Osteoblast (primary cell): ENCODE data around the gene ANP32A. TPM values are rescaled to one million over a fixed set of nuclear protein-coding genes. Genes with fewer than 3 reads are reported as not detected.

Experiments used
- DNase-seq: peaks from one replicate; pipeline ENCODE4 v3.0.0; 2011; ENCODE audit warnings: low spot score, mixed read lengths; ENCODE audit not compliant: insufficient read length; ENCODE audit errors: missing footprints
- H2AFZ ChIP-seq: 2 replicates; pipeline ENCODE4 v1.6.0; 2011; ENCODE audit warnings: mild to moderate bottlenecking, low read length
- H3K27ac ChIP-seq: 2 replicates; pipeline ENCODE4 v1.5.1; 2011; ENCODE audit warnings: mild to moderate bottlenecking, low read depth, low read length, moderate library complexity
- H3K27me3 ChIP-seq: 2 replicates; pipeline ENCODE4 v1.6.0; 2012; ENCODE audit warnings: mild to moderate bottlenecking, control low read depth, inconsistent platforms, low read length, moderate library complexity; ENCODE audit not compliant: insufficient read depth
- H3K36me3 ChIP-seq: 2 replicates; pipeline ENCODE4 v1.5.1; 2011; ENCODE audit warnings: mild to moderate bottlenecking, low read length, control low read depth, moderate library complexity; ENCODE audit not compliant: insufficient read depth
- H3K4me1 ChIP-seq: 2 replicates; pipeline ENCODE4 v1.5.1; 2011; ENCODE audit warnings: mild to moderate bottlenecking, low read length, control low read depth, moderate library complexity; ENCODE audit not compliant: insufficient read depth
- H3K4me2 ChIP-seq: 2 replicates; pipeline ENCODE4 v1.6.0; 2011; ENCODE audit warnings: mild to moderate bottlenecking, low read length; ENCODE audit not compliant: insufficient read depth
- H3K4me3 ChIP-seq: fragments of 200-600 bp; sonication (generic); 3 replicates; pipeline ENCODE4 v1.5.1; 2012; ENCODE audit warnings: mild to moderate bottlenecking, low read length, inconsistent platforms; ENCODE audit not compliant: insufficient read depth
- H3K79me2 ChIP-seq: 2 replicates; pipeline ENCODE4 v1.6.0; 2012; ENCODE audit warnings: mild to moderate bottlenecking, low read length, control low read depth, inconsistent platforms; ENCODE audit not compliant: insufficient read depth
- H3K9me3 ChIP-seq: 2 replicates; pipeline ENCODE4 v1.5.1; 2011; ENCODE audit warnings: low read depth, low read length, control low read depth
- H4K20me1 ChIP-seq: 2 replicates; pipeline ENCODE4 v1.6.0; 2012; ENCODE audit warnings: mild to moderate bottlenecking, low read length, control low read depth; ENCODE audit not compliant: insufficient read depth
- total RNA-seq: library from RNA; depleted of rRNA; stranded (reverse); fragments of >200 nt; gene quantifications from 2 replicates; pipeline ENCODE4 v1.2.3, GENCODE V29; 2012
- TF ChIP-seq, protein P1 (sequence below): IDR thresholded peaks from 2 replicates; pipeline ENCODE4 v1.5.1; 2011; ENCODE audit warnings: mild to moderate bottlenecking, low read depth, low read length, moderate library complexity; ENCODE audit errors: extremely low read depth

Gene ANP32A
- total RNA-seq, 1 donor: 29.7 TPM

DNA sequence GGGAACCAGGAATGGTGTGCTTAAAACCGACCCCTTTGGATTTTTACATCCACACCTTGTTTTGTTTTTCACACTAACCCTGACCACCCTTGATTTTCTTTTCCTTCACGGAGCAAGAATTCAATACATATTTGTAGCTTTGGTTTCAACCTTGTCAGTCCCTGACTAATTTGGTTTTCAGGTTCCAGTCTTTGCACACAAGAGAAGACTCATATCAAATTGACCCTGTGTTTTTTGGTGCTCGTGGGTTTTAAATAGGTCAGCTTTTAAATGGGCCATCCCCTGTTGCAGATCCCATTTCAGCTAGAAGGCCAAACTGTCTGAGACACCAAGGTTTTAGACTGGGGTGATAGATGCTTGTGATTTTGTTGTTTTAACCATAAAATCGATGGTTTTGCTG is 26.4 kb downstream of the ANP32A start:
- Histone ChIP-seq H3K36me3 (no peaks in the 10 kb centered on the region), H3K27me3 (no peaks in the 10 kb centered on the region), H3K9me3 (no peaks in the 10 kb centered on the region), H3K4me2 (peak overlapping the region; percentile 72), H3K27ac (no peak overlapping the region), H3K4me3 (no peak overlapping the region), H4K20me1 (peaks cover 41% of the 10 kb centered on the region), H3K4me1 (peaks cover 21% of the 10 kb centered on the region), H3K79me2 (peaks cover 81% of the 10 kb centered on the region), H2AFZ (no peak overlapping the region)
- no peak for DNase-seq
- TF ChIP-seq, protein P1, sequence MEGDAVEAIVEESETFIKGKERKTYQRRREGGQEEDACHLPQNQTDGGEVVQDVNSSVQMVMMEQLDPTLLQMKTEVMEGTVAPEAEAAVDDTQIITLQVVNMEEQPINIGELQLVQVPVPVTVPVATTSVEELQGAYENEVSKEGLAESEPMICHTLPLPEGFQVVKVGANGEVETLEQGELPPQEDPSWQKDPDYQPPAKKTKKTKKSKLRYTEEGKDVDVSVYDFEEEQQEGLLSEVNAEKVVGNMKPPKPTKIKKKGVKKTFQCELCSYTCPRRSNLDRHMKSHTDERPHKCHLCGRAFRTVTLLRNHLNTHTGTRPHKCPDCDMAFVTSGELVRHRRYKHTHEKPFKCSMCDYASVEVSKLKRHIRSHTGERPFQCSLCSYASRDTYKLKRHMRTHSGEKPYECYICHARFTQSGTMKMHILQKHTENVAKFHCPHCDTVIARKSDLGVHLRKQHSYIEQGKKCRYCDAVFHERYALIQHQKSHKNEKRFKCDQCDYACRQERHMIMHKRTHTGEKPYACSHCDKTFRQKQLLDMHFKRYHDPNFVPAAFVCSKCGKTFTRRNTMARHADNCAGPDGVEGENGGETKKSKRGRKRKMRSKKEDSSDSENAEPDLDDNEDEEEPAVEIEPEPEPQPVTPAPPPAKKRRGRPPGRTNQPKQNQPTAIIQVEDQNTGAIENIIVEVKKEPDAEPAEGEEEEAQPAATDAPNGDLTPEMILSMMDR: no peak

DNA sequence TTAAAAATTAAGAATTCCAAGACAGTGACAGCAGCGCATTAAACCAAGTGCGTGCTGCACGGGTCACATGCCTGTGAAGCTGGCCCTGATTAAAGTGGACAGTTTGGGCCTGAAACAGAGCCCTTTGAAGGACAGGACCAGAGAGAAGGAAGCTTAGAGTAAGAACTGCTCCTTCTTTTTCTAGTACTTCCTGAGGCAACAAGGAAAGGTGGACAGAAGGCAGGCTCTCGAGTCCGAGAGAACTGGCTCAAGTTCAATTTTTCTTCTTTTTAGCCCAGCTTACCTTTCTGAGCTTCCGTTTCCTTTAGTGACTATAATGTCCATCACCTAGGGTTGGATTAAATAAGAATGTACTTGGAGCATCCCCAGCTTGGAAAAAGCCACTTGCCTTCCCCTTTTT is 26.9 kb downstream of the ANP32A start:
- no peaks in the 10 kb centered on the region for H3K36me3 ChIP-seq
- TF ChIP-seq, protein P1: no peak
- H3K27me3 ChIP-seq: no peaks in the 10 kb centered on the region
- H3K4me3 ChIP-seq: no peak overlapping the region
- H3K79me2 ChIP-seq: peaks cover 80% of the 10 kb centered on the region
- H3K27ac ChIP-seq: no peak overlapping the region
- peaks cover 46% of the 10 kb centered on the region for H4K20me1 ChIP-seq
- H3K4me1 ChIP-seq: peaks cover 21% of the 10 kb centered on the region
- H3K4me2 ChIP-seq: no peak overlapping the region
- no peak overlapping the region for H2AFZ ChIP-seq
- no peaks in the 10 kb centered on the region for H3K9me3 ChIP-seq
- DNase-seq: no peak

DNA sequence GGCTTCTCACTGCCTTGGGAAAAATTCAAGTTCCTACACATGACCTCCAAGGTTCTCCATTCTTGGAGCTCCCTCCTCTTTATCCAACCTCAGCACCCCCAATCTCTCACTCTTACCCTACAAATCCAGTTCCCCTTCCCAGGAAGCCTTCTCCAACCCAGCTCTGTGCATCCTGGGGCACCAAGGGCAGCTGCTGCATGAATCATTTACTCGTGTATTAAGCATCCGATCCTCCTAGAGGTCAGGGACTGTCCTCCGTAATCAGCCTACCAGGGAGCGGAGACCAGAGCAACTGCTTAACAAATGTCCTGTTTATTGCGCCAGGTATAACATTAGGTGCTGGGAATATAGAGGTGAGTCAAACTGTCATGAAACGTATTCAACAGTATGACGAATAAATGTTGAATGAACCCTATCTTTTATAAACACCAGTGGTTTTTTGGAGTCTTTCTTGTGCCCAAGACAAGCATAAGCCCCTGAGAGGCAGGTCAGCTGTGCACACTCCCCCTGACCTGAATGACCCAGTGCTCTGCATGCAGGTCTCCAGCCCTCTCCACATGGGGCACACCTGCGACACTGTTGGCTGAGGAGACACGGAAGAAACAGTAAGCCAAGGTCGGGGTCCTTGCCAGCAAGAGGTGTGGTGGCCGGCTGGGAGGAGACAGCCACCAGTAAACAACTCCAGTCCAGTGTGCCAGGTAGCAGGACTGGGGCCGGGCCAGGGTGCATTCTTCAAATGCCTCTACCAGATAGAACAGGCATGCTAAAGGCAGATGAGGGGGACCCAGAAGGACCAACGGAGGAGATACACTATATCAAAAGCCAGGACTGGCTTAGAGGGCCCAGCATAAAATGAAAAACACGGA is 27.6 kb downstream of the ANP32A start:
- H4K20me1 ChIP-seq: peaks cover 40% of the 10 kb centered on the region
- peaks cover 21% of the 10 kb centered on the region for H3K4me1 ChIP-seq
- no peak for DNase-seq

More for the DNA sequence above, 27.6 kb downstream of the ANP32A start:
- H3K79me2 ChIP-seq: peaks cover 79% of the 10 kb centered on the region
- TF ChIP-seq, protein P1: no peak
- H3K4me2 ChIP-seq: no peak overlapping the region
- no peaks in the 10 kb centered on the region for H3K9me3 ChIP-seq
- no peaks in the 10 kb centered on the region for H3K27me3 ChIP-seq
- H3K27ac ChIP-seq: no peak overlapping the region
- H3K4me3 ChIP-seq: no peak overlapping the region
- H2AFZ ChIP-seq: no peak overlapping the region
- H3K36me3 ChIP-seq: no peaks in the 10 kb centered on the region
